GM12891 (cell line): ENCODE data around the gene CAPN2.

Experiments used
- PAX5 ChIP-seq: IDR thresholded peaks from 2 replicates; pipeline ENCODE4 v1.6.1; 2011; ENCODE audit warnings: low read length, moderate library complexity, mild to moderate bottlenecking; ENCODE audit not compliant: insufficient read depth, severe bottlenecking
- POLR2A ChIP-seq: IDR thresholded peaks from 2 replicates; pipeline ENCODE4 v1.6.1; 2011; ENCODE audit warnings: low read depth, low read length, control low read depth
- POLR2AphosphoS5 ChIP-seq: IDR thresholded peaks from 2 replicates; pipeline ENCODE4 v1.6.1; 2011; ENCODE audit warnings: low read depth, low read length, control low read depth
- POU2F2 ChIP-seq: IDR thresholded peaks from 2 replicates; pipeline ENCODE4 v1.6.1; 2011; ENCODE audit warnings: low read depth, mild to moderate bottlenecking, control low read depth, low read length, moderate library complexity
- SPI1 ChIP-seq: IDR thresholded peaks from 2 replicates; pipeline ENCODE4 v1.6.1; 2011; ENCODE audit warnings: low read depth, low read length, control low read depth
- TAF1 ChIP-seq: IDR thresholded peaks from 2 replicates; pipeline ENCODE4 v1.6.1; 2011; ENCODE audit warnings: low read depth, low read length, control low read depth

GRCh38 chr1:223803211-223803610, 90.9 kb downstream of the CAPN2 start:
- no peak for TF ChIP-seq POLR2AphosphoS5
- no peak for TF ChIP-seq POLR2A
- TF ChIP-seq SPI1: no peak
- TF ChIP-seq PAX5: no peak
- no peak for TF ChIP-seq TAF1
- no peak for TF ChIP-seq POU2F2
